NB4 (cell line): Measurements from ENCODE around the gene PDE4A.
A peak's percentile ranks its signal among the peaks of the same experiment; 100 is the strongest.

Experiments used
- CTCF ChIP-seq: IDR thresholded peaks from one replicate; pipeline ENCODE4 v1.5.1; 2012; ENCODE audit warnings: low read depth, low read length
- MAX ChIP-seq: IDR thresholded peaks from 2 replicates; pipeline ENCODE4 v1.6.1; 2011; ENCODE audit warnings: low read depth, low read length
- MYC ChIP-seq: IDR thresholded peaks from 2 replicates; pipeline ENCODE4 v1.6.1; 2011; ENCODE audit warnings: low read depth, low read length
- POLR2A ChIP-seq: IDR thresholded peaks from 2 replicates; pipeline ENCODE4 v1.6.1; 2011; ENCODE audit warnings: mild to moderate bottlenecking; ENCODE audit not compliant: insufficient read length; ENCODE audit errors: extremely low read depth

DNA sequence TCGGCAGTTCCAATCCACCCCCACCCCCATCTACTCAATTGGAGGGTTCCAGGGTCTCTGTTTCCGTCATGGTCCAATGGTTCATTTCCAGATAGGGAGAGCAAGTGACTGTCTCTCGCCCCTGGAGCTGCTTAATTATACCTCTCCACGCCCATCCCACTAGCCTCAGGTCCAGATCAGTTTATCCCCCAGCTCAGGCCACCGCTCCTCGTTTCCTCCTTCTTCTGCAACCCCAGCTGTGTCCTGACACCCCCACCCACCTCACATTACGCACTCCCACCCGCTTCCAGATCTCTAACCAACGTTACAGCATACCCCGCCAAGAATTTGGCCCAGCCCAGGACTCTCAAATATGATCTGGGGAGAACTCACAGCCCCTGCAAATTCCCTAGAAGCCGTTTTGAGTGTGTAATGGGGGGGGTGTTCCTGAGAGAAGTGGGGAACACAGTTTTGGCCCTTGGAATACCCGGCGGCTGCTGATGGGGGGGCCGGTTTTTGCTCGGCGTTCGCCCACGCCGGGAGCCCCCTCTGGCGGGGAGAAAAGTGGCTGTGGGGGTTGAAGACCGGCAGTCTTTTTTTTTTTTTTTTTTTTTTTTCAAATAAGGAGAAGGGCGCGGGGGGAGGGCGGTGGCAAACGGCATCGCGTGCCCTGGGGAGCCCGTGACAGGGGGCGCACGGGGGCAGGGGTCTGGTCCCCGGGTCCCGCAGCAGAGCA, 1.7 kb upstream of the PDE4A start:
- TF ChIP-seq POLR2A (no peak), CTCF (peak; percentile 31), MYC (no peak), MAX (no peak)
